PC-9 (cell line): Measurements from ENCODE around the gene MBNL2.

Experiments used
- EZH2 ChIP-seq: fragments of 200-600 bp; sonication (generic); IDR thresholded peaks from 2 replicates; pipeline ENCODE4 v1.8.0; 2017; ENCODE audit warnings: antibody characterized with exemption, low read depth
- TF ChIP-seq, protein P1 (sequence below): fragments of 200-600 bp; sonication (generic); conservative IDR thresholded peaks from 2 replicates; pipeline ENCODE4 v1.6.1; 2017; ENCODE audit warnings: mixed run types, antibody characterized with exemption, mild to moderate bottlenecking, moderate library complexity

DNA sequence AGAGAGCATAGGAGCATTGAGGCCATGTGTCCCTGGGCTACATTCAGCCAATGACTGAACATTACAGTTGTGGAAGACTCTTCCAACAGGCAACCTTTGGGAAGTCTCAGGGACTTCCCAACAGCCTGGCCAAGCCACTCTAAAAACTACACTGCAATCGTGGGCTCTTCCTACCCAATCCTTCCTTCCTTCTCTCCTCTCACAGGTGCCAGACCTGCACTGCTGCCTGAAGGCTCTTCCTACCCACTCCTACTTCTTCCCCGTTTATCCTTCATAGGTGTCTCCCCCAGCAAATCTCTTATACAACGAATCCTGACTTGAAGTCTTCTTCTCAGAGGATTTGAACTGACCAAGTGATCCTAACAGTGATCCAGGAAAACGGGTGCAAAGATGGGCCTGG is 47.1 kb upstream of the MBNL2 start:
- TF ChIP-seq EZH2: no peak
- TF ChIP-seq, protein P1, sequence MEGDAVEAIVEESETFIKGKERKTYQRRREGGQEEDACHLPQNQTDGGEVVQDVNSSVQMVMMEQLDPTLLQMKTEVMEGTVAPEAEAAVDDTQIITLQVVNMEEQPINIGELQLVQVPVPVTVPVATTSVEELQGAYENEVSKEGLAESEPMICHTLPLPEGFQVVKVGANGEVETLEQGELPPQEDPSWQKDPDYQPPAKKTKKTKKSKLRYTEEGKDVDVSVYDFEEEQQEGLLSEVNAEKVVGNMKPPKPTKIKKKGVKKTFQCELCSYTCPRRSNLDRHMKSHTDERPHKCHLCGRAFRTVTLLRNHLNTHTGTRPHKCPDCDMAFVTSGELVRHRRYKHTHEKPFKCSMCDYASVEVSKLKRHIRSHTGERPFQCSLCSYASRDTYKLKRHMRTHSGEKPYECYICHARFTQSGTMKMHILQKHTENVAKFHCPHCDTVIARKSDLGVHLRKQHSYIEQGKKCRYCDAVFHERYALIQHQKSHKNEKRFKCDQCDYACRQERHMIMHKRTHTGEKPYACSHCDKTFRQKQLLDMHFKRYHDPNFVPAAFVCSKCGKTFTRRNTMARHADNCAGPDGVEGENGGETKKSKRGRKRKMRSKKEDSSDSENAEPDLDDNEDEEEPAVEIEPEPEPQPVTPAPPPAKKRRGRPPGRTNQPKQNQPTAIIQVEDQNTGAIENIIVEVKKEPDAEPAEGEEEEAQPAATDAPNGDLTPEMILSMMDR: no peak
